ENCODE measurements around the gene MRPL53.

Gene MRPL53

DNA sequence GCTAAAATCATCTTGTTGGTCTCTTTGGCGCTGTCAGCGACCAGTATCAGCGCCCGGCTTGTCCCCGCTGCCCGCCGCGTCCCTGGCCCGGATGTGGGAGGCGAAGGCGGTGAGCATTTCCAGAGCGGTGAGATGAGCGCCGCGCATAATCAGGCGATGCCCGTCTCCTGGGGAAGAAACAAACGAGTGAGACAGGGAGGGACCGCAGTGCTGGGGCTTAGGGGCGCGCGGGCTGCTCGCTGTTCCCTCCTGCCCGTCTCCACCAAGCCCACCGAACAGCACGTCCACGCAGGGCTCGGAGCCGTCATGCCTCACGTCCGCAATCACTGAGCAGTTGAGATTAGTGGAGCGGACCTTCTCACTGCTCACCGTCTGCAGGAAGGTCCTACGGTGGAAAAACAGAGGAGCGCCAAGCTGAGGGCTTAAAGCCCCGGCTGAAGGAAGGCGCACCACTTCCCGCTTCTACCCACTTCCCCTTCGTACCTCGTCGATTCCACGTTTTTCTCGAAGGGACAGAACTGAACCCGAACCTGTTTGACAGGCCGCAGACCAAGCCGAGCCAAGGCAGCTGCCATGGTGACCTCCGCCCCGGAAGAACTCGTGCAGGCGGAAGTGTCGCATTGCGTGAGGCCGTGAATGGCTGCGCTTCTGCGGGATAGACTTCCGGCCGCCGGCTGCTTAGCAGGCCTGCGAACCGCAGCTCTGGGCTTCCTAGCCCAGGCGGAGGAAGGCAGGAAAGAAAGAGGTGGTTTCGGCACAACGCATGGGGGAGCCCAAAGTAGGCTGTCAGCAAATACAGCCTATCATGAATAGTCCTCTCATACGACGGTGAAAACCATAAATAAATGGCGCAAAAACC lies at the start of gene MRPL53:
MRPL53 (minus strand) TSS at position 595 of the 859 bp plus-strand sequence; CDS start at position 575, 20 bp downstream.
- peak; percentile 94 for DNase-seq

DNA sequence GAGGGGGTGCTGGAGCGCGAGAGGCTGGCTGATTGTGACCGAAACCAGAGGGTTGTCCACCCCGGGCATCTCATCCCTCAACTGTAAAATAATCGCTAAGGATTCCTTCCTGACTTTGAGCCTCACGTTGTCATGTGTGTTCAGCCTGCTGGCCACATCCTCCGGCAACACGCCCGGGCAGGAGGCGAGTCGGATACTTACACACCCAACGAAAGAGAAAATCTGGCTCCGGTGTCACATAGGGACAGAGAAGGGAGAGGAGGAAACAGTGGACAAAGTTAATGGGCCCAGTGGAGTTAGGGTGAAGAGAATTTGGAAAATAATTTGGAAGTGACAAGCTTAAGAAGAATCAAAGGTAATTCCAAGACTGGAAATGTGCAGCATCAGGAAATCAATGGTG lies 44.2 kb upstream of the MRPL53 start:
- no peak for DNase-seq

DNA sequence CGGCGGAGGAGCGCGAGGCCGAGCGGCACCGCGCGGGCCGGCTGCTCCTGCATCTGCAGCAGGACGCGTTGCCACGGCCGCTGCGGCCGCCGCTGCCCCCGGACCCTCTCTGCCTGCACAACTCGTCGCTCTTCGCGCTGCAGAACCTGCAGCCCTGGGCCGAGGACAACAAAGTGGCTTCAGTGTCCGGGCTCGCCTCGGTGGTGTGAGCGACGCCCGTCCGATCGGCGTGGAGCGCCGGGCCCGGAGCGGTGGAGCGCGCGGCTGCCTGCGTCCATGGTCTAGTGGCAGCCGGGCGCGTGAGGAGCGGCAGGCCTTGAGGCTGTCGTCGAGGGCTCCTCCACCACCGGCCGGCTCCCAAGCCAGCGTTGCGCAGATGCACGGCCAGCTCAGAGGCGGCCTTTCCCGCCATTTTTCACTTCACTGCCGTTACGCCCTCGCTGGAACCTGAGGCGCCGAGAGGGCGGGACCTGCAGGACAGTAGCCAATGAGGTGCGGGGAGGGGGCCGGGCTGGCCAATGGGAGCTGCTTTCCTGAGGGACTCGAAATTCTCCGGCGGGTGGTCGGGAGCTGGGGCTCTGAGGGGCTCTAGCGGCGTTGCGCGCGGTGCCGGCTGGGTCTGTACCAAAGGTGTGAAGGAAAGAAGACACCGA lies 43.6 kb upstream of the MRPL53 start:
- DNase-seq: peak; percentile 79

DNA sequence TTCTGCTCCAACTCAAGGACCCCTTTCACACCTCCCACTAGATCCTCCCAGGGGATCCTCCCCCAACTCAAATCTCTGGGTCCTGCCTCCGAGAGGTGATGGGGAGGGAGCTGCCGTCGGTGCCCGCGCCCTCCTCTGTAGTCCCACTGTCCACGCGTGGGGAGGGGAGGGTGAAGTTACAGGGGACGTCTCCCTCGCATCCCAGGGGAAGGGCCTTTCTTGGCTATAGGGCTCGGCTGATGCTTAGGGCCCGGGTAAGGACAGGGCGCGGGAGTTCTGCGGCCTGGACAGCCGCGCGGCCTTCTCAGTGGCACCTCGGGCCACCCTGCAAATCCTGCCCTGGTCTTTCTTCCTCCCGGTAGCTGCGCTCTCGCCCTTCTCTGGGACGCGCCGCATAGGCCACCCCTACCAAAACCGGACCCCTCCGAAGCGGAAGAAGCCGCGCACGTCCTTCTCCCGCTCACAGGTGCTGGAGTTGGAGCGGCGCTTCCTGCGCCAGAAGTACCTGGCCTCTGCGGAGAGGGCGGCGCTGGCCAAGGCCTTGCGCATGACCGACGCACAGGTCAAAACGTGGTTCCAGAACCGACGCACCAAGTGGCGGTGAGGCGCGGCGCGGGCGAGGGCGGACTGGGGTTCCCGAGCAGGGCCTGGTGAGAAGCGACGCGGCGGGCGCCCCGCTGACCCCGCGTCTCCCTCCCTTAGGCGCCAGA lies 42.9 kb upstream of the MRPL53 start:
- DNase-seq: no peak

DNA sequence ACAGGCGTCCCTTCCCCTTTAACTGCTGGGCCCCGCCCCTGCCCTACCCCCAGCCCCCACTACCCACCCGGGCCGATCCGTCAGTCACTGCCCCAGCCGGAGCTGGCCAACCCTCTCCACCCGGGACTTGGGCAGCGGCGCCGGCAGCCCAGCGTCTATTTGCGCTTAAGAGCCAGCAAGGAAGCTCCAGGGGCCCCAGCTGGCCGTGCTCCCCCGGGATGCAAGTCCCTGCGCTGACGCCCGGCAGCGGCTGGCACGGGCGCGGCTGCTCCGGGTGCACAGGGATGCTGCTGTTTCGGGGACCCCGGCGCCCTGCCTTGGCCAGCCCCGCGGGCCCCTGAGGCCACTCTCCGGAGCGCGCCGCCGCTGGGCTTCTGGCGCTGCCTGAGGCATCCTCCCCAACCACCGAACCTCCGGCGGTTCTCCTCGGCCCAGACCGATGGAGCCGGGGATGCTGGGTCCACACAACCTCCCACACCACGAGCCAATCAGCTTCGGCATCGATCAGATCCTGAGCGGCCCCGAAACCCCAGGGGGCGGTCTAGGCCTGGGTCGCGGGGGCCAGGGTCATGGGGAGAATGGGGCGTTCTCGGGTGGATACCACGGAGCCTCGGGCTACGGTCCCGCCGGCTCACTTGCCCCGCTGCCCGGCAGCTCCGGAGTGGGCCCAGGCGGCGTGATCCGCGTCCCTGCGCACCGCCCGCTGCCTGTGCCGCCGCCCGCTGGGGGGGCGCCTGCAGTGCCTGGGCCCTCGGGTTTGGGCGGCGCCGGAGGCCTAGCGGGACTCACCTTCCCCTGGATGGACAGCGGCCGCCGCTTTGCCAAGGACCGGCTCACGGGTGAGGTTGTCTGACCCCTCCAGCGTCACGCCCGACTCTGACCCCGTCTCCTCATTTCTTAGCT lies 42.1 kb upstream of the MRPL53 start, which contains the start of gene TLX2:
TLX2 (plus strand) TSS at position 83 of the 903 bp plus-strand sequence; CDS start at position 440, 357 bp downstream.
- DNase-seq: no peak

DNA sequence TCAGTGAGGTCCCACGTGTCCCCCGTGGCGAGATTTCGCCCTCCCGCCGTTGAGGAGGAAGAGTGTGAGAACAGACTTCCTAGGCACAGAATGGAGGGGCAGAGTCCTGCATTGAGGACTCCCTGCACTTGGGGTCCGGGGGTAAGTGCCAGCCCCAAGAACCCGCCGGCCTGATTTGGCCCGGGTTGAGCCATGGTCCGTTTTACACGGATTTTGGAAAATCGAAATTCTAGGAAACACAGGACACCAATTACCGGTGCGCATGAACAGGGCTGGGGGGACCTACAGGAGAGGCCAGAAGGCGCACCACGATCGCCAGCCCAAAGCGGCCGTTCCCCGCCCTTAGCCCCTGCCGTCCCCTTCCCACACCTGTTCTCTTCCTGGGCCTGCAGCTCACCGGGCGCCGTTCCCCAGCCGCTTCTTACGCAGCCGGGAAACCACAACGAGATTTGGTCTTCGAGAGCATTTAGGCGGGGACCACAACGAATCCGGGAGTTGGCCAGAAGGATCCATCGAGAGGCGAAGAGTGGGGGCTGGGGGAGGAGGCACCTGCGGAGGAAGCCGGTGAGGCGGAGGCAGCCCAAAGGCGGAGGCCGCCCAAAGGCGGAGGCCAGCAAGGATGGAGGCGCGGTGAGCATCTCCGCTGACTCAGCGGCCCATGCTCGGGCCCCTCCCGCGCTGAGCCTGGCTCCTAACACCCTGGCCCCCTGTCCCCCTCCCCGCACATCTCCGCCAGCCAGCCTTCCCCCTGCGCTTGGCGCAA lies 41.3 kb upstream of the MRPL53 start:
- no peak for DNase-seq

DNA sequence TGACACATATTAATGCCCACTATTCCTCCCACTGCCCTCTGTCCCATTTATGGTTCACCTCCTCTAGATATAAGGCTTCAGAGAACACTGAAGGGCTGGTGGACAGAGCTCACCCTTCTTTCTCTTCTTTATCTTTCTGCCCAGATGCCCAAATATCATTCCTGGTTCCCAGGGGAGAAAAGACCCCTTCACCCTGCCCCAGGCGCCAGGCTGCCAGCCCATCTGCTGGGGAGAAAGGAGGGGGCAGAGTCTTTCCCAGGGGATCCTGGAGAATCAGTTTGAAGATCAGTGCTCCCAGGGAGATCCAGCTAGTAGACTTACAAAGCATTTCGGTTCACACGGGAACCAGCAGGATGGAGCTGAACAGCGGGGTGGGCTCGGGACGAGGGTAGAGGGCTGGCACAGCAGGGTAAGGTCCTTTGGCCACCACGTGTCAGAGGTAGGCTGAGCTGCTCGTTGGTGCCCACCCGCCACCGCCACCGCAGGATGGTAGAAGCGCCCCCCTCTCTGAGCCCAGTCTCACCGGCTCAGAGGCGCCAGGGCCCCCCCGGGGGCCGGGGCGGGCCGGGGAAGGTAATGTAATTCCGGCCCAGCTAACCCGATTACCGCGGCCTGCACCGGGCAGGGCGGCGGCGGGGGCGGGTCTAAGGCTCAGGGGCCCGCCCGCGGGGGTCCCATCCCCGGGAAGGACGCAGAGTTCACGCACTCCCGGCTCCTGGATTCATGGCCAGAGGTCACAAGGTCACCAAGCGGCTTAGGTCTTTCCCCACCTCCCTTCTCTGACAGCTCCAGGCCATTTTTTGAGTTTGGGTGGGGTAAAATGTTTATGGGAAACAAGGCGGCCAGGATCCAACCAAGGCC lies 40.5 kb upstream of the MRPL53 start:
- DNase-seq: no peak

DNA sequence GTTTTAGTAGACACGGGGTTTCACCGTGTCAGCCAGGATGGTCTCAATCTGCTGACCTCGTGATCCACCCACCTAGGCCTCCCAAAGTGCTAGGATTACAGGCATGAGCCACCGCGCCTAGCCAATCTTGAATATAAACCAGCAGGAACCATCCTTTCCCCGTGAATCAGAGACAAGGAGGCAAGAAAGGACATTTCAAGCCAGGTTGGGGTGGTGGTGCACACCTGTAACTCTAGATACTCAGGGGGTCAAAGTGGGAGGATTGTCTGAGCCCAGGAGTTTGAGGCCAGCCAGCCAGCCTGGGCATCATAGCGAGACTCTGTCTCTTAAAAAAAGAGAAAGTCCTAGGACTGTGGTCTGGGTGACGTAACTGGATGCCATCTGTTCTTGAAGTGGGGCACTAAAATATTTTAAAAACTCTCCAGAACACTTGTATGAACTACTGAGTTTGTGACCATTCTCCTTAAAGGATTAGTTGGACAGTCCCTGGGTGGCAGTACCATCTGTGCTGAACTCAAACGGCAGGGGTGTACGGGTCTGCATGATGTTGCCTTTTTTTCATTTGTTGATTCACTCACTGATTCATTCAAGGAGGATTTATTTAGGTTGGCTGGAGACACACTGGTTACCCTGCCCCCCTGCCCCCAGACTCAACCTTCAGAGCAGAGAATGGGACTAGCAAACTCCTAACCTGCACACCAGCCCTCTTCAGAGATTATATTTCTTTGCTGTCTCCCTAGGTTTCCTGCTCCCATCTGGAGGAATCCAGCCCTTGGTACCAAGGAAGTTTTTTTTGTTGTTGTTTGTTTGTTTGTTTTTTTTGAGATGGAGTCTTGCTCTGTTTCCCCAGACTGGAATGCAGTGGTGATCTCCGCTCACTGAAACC lies 38.9 kb upstream of the MRPL53 start:
- no peak for DNase-seq

DNA sequence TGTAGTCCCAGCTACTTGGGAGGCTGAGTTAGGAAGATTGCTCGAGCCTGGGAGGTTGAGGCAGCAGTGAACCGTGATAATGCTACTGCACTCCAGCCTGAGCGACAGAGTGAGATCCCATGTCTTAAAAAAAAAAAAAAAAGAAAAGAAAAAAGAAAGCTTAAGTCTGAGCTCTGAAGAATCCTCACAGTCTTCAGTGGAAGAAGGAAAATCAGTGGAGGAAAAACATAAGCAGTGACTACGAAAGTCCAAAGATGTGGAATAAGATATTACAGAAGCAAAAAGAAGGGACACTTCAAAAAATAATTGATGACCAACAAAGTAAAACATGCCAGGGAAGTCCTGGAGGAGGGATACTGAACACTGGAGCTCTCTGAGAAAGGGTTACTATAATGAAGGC lies 37.8 kb upstream of the MRPL53 start:
- DNase-seq: no peak

DNA sequence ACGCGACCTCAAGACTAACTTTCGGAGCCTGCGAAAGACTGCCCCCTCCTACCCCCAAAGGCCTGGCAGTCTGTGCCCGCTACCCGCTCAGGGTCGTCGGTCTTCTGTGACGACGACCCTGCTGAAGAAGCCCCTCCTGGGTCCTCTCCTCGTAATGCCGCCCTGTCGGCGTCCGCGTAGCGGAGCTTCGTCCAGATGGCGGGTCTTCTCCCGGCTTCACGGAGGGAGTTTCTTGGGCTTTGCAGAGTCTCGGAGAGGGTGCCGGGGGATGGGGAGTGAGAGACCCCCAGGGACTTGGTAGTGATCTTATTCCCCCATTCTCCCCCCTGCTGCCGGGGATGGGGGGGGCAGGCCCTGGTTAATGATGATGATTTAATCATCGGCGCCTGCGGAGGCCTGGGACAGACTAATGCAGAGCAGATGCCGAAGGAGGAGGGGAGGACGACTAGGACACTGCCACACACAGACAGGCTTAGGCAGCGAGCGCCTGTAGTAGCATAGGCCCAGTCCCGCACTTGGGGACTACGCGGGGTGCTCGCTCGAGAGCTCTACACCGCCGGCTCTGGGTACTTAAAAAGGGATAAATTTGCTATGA lies 35.5 kb upstream of the MRPL53 start:
- peak; percentile 67 for DNase-seq

DNA sequence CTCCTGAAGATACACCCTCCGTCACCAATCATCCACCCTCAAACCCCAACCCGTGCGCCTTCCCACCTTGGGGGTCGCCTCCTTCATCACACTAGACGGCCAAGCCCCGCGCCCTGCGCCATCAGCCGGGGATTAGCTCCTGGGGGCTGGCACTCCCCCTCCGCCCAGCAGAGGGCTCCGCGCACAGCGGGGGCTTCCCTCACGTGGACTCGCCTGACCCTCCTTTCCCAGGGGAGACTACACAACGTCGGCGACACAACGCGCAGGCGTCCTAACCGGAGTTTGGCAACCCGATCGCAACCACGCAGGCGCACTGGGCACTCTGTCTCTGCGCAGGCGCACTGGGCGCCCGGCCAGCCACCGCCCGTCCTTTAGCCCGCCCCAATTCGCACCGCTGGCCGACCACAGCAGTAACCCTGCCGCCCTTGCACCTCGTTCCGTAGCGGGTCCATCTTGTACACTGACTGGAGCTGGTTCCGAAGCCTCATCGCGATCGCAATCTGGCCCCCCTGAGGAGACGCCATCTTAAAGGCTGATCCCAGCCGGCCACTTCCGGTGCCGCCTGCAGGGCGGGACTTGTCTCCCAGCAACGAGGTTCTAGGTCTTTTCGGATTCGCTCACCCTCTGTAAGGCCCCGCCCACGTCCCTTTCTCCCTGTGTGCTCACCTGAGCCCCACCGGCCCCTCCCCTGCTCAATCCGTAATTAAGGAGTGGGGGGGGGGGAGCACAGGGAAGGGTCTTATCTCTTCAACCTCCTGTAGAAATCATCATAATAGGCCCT lies 34.9 kb upstream of the MRPL53 start, which contains the start of gene PCGF1:
PCGF1 (minus strand) TSS at position 551 of the 781 bp plus-strand sequence; CDS start at position 524, 27 bp downstream.
- DNase-seq: peak; percentile 99

DNA sequence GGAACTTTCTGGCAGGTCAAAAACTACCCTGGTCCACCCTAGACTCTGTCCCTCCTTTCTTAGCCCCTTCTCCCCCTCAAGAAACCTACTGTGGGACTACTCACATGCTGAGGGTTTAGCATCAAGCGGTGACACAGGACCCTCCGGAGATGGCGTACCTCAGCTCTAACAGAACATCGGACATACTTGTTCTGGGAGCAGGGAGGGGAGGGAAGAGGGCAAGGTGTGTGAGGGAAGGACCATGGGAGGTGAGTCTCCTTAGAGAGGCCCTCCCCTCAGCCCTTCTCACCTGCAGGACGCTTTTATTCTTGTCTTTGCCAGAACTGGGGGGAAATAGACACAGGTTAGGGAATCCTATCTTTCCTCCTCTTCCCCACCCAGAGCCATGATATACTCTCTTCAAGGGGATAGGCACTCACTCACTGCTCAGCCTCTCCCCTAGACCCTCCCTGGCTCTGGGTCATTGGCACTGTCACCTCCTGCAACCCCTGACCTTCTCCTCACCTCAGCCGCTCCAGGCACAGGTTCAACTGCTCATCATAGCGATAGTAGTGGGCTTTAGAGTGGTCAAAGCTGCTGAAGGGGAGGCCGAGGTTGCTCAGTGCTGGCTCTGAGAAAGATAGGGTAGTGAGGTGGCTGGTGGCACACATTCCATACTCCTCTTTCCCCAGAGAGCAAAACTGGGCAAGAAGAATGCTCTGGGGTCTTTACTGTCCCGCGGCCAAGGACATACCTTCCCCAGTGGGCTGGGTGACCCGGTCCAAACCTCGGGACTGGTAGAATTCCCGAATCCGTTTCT lies 33.2 kb upstream of the MRPL53 start:
- no peak for DNase-seq

DNA sequence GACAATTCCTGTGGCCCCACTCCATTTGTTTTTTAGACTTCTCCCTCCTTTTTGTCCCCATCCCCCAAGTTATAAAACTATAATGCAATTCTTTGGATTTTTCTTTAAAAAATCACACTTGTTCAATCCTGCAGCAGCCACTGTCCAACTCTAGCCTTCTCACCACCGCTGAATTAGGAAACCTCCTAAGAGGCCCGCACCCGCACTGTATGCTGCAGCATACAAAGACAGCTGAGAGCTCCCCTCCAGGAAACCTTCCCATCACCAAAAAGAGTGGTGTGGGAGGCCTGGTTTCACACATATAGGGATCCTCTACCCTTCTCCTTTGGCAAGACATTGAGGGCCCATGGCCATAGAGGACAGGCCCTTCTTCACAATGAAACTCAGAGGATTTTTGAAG lies 32.1 kb upstream of the MRPL53 start:
- no peak for DNase-seq

DNA sequence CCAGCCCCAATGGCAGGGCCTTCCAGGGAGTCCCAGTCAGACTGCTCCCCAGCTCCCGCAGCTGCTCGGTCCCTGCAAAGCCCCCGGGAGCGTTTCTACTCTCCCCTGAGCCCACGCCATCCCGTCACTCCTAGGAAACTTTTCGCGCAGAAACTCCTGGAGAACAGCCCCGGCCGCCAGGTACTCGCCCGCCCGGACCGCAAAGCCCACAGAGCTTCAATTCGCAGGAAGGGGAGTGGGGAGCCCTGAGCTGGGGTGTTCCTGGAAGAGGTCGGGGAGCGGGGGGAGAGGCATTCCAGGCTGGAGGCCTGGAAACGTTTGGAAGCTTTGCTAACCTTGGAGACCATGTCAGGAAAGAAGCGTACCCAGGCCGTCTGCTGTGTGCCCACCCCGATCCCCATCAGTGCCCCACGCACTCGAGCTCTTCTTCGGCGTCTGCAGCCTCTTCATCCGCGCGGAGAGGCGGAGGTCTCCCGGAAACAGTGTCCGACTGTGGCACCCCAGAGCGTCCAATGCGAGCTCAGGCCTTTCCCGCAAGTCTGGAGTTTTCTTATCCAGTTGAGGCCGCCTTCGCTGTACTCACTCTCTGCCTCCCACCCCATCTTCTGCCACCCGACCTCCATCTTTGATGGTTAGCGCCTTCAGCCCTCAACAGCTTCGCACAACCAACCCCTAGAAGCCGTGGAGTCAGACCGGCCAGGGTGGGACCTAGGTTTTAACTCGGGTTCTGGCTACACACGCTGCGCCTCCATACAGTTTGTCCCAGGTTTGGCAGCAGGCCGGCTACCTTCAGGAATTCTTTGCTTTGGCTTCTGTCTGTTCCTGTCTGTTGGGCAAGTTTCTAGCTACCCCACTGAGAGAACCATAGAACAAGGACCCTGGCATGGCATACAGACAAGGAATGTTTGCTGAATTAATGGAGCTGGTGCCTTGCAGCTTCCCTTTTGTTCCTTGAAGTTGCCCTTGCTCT lies 31.3 kb upstream of the MRPL53 start:
- DNase-seq: no peak

DNA sequence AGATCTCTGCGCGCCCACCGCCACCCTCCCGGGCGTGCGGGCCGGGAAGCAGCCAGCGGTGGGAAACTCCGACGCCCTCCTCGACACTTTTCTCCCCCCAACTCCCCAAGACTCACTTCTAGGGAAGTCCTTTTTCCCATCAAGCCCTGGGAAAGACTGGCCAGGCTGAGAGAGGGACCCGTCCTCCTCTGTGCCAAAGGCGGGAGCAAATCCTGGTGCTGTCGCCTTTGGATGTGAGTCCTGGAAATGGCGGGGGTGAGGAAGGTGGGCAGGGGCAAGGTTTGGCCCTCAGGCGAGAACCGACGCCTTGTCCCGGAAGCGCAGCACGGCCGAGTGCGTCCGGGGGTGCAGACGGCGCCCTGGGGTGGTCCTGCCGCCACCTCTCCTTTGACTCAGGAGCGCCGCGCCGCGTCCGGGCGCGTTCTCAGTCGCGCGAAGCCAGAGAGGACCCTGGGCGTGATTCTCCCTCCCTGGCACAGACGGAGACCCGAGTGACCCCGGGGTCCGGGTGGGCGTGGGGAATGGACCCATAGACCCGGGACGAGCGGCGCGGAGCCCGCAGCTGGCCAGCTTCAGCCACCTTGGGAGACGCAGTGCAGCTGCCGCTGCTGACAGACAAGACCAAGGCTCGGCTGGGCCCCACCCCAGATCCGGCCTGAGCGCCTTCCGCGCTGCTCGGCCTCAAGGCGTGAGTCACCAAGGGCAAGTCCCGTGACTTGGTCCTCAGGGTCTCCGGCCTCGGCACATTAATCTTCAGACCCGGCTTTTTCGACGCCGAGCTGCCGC lies 30.4 kb upstream of the MRPL53 start:
- peak; percentile 76 for DNase-seq

Data from left hindlimb (tissue), 1 donor.